Hematopoietic multipotent progenitor cell treated with erythropoietin and hydrocortisone succinate and interleukin-3 and kit ligand, for 15 days (in vitro differentiated cells): Measurements from ENCODE around the gene COPRS.
A peak's percentile ranks its signal among the peaks of the same experiment; 100 is the strongest.
"Not testable (repeated sequence)": the region's sequence is repeated elsewhere in the genome, so short reads cannot be mapped to it uniquely, and the experiment has no call there.

ENCODE experiments used
- DNase-seq: peaks from one replicate; pipeline ENCODE4 v3.0.0-alpha.2; 2015; ENCODE audit warnings: low spot score

The COPRS gene

DNA sequence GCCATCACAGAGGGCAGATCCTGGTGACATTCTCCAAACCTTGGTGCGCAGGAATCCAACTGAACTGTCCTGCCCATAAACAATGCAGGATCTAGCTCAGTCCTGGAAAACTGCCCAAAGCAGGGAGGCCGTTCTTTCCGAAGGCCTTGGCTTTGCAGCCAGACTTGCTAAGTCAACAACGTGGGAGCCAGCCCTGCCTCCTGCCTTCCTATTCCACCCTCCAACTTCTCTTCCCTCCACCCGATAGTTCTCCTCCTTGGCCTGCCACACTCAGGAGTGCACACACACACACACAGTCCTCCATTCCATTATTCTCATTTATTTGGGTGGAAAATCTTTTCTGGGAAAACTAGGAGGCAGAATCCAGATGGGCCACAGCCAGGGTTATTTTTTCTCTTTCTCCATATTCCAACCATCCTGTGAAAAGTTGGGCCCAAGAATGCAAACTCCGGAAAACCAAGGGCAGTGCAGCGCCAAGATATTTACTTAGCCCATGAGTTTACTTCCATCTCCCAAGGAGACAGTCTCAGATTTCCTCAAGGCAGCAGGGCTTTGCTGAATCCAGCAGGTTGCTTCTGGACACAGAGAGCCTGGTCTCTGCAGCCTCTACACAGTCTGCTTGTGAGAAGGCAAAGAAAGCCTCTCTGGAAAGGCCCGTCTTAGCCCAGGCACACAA lies 15.8 kb downstream of the COPRS start:
- no peak for DNase-seq

DNA sequence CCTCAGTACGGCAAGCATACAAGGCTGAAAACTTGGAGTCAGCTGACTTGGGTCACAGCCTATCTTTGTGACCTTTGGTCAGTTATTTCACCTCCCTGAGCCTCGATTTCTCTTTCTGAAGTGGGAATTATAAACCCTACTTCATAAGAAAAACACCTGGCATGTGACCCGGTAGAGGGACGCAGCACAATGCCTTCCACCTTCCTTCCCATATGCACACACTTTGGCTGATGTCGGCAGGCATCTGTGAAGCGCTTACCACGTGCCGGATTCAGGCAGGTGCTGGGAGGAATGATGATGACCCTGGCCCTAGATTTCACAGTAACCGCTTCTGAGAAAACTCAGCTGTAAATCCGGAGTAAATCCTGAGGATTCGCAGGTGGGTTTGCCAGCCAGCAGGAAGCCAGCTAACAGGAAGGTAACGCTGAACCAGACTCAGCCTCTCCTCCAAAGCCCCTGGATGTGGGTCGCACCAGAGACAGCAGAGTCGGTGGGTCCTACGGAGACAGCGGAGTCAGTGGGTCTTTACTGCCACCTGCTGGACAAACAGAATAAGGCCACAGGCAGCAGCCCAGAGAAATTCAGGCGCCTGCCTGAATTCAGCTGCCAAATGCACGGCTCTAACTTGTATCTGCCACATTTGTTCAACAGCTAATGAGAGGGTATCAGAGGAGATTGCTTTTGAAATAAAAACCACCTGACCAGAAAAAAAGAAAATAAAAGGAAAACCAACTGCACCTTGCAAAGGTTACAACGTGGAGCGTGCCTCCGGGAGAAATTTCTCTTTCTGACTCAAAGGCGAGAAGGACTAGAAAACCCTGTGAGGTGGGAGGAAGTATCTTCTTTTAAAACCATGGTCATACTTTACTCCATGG lies 16.6 kb downstream of the COPRS start:
- DNase-seq, result peak; percentile 66

DNA sequence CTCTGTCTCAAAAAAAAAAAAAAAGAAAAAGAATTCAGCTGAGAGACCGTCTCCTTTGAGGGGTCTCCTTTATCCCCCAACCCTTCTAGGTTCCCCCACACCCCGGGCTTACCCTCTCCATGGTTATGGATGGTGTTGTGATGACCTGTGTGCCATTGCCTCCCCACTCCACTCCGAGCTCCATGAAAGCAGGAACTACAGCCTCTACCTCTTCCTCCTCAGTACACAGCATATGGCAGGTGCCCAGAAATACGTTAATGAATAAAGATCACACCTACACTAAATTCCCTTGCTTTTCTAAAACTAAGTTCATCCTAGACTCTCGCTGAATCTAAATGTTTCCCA lies 17.2 kb downstream of the COPRS start:
- no peak for DNase-seq

DNA sequence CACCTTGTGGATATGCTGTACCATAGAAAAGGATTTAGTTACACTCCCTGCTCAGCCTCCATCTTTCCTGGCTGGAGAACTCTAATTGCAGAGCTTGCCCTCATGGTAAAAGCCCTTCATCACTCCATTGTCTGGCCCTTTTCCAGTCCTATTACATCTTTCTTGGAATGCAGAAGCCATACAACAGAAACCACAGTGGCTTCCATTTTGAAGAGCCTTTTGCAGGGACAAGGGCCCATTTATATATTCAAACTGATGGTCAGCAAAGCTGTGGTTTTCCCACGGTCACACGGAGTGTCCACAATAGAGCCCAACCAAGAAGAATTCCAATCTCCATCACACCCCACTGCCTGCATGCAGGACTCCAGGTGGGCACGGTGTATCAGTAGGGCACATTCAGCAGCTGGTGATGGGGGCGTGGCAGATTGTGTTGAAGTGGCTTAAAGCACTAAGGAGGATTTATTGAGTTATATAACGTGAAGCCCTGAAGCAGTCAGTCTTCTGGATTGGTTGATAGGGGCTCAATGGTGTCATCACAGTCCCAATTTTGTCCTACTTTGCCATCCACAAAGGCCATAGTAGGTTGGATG lies 20.3 kb downstream of the COPRS start:
- DNase-seq, result no peak

DNA sequence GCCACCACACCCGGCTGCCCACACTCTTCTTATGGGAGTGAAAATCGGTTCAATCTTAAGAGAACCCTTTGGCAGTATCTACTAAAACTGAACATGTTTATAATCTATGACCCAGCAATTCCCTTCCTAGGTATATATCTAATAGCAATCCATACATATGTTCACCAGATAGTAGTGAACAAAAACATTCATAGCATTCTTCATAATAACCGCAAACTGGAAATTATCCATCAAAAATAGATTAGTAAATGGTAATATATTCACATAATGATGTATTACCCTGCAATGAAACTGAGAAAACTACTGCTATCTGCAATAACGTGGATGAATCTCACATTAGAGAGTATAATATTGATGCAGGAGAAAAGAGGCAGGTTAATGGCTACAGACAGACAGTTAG lies 23.1 kb downstream of the COPRS start:
- DNase-seq, result no peak

DNA sequence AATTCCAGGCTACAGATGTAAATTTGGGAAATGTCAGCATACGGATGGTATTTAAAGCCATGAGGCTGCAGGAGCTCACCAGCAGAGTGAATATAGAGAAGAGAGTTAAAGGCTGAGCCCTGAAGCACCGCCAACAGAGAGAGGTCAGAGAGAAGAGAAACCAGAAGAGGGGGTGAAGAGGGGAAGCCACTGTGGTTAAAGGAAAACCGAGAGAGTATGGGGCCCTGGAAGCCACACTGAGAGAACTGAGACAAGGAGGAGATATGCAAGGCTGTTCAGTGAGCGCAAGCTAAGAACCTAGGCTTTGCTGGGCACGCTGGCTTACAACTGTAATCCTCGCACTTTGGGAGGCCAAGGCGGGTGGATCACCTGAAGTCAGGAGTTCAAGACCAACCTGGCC lies 24.6 kb downstream of the COPRS start:
- no peak for DNase-seq

DNA sequence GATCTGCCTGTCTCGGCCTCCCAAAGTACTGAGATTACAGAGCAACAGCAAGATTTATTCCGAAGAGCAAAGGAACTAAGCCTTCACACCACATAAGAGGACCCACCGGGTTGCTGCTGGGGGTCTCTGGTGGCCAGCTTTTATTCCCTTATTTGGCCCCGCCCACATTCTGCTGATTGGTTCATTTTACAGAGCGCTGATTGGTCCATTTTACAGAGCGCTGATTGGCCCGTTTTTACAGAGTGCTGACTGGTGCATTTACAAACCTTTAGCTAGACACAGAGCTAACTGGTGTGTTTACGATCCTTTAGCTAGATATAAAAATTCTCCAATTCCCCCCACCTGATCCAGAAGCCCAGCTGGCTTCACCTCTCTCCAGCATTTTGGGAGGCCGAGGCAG lies 26.3 kb downstream of the COPRS start:
- DNase-seq, result no peak

DNA sequence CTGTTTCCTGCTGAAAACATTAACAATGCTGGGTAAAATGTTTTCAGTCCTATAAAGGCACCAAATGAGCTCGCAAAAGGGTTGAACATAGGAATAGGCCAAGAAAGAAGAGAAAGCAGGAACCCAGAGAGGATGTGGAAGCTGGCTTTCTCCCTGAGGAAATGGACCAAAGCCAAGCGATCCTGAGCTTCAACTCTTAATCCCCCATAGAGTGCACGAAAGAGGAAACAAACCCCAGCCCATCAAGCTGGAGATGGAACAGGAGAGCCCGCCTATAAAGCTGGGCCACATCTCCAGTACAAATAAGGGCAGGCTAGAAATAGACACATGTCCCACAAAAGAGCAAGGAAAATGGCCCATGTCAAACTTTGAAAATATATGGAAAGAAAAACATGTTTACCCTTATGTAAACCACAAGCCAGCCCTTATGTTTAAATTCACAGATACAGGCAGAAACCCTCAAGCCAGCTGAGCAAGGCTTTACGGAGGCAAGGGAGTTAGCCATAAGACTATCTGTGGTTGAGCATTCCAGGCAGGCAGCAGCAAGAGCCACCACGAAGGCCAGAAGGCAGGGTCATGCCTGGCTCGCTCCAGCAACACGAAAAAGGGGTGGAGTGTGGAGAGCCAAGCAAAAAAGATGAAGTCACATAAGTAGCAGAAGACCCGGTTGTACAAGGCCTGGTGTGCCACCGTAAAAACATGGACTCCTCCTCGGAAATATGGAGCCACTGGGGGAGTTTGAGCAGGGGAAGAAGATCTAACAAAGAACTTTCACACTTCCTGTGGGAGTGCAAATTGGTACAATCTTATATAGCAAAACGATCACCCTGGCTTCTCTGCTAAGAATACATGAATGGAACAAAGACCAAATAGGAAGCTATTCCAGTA lies 27.8 kb downstream of the COPRS start:
- no peak for DNase-seq

DNA sequence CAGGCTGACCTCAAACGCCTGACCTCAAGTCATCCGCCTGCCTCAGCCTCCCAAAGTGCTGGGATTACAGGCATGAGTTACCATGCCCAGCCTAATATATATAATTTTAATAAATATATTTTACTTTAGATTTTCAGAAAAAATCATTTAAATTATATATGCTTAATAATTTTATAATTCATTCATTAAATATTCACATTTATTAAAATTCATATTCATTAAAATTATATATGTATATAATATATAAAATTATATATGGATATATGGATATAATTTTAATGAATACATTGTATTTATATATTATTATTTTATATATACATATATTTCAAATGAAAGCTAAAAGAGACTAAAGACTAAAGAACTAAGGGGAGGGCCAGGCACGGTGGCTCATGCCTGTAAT lies 29.4 kb downstream of the COPRS start:
- DNase-seq, result no peak

DNA sequence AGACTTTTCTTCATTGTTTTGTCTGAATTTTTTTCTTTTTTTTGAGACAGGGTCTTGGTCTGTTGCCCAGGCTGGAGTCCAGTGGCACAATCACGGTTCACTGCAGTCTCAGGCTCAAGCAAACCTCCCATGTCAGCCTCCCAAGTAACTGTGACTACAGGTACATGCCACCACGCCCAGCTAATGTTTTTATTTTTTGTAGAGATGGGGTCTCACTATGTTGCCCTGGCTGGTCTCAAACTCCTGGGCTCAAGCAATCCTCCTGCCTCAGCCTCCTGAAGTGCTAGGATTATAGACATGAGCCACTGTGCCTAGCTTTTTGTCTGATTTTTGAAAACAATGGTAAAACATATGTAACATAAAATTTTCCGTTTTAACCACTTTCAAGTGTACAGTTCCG lies 30.1 kb downstream of the COPRS start:
- DNase-seq, result not testable (repeated sequence)

DNA sequence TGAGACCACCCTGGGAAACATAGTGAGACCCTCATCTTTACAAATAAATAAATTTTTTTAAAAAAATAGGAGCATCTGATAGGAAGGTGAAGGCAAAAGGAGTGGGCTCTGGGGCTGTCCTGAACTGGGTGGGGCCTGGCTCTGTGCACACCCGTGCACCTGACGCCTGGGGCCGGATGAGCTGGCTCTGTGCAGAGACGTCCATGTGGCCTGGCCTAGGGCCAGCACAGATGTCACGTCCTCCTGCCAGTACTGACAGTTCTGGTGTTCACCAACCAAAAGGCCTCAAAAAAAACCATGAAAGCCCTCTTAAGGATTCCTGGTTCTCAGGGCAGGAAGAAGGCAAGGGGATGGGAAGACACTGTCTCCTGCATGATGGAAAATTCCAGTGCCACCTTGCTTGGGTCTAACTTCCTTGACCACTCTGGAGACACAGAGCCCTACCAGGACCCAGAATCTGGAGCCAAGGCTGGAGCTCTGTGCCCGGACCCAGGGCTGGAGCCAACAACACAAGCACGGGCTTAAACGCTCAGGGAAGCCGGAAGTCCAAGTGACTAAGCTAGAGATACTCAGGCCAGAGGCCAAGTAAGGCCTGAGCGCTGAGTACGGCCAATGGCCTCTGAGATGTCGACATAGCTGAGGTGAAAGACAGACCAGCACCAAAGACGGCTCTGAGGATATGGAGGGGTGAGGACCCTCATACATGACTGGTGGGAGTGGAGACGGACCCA lies 32.9 kb downstream of the COPRS start:
- DNase-seq, result no peak

DNA sequence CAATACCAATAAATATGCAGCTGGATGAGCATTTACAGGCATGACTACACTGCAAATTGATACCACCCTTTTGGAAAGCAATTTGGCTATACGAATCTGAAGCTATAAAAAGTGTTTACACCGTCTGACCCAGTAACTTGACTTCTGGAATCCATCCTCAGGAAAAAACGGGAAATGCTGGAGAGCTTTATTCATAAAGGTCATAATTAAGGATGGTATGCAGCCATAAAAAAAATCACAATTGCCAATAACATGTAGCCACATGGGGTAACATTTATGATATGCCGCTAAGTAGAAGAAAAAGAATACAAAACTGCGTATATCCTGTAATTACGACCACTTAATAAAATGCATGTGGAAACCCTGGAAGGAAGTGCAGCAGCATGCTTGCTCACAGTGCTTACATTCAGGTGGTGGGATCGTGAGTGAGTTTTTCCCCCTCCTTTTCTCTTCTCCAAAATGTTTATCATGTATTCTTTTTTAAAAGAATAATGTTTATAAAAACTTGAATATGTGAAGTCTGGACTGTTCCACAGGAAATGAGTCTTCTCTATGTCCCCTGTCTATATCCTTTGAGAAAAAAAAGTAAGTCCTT lies 34.2 kb downstream of the COPRS start:
- DNase-seq, result no peak

DNA sequence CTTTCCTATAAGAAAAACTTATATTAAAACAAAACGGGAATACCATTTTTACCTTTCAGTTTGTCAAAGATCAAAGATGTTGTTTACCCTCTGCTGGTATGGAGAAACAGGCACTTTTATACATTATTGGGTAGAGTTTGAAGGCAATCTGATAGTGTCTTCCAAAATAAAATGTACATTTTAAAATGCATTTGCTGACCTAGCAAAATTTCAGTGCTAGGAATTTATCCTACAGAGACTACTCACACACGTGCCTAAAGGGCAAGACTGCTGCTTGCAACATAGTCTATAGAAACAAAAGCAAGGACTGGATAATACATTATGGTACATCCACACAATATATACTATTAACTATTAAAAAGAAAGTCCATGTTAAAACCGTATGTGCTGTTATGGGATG lies 36.0 kb downstream of the COPRS start:
- no peak for DNase-seq

DNA sequence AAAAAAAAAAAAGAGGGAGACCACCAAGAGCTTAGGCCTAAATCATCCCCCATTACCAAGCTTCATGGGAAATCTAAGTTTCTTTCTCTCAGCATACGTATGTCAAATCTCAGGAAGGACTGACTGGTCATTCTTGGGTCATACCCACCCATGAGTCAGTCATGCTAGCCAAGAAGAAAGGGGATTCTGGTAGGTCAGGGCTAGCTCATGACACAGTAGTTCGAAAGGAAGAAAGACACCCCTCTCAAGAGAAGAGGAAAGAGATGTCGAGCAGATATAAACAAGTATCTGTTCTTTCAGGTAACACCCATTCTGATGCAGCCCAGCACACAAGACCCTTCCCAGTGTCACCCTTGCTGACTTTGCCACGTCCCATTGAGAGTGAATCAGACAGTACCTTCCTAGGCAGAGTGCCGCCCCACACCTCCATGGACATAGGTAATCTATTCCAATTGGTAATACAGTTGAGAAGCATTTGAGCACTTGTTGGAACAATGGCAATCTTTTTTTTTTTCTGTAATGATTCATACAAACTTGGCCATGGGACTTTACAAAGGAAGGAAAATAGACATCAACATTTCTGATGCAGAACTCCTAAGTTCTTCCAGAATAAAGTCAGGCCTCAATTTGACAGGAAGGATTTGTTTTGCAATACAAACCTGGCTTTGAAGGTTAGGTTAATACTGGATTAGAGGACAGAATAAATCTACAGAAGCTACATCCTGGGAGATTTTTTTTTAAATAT lies 38.2 kb downstream of the COPRS start:
- DNase-seq, result no peak

DNA sequence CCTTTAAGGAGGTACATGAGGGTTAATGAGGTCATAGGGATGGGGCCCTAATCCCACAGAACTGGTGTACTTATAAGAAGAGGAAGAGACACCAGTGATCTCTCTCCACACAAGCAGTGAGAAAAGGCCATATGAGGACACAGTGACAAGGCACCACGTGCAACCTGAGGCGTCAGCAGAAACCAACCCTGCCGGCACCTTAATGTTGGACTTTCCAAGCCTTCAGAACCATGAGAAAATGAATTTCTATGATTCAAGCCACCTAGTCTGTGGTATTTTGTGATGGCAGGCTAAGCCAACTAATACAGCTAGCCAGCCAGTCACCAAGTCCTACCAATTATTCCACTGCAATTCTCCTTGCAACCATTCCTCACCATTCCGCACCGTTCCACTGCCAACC lies 39.5 kb downstream of the COPRS start:
- DNase-seq, result no peak

DNA sequence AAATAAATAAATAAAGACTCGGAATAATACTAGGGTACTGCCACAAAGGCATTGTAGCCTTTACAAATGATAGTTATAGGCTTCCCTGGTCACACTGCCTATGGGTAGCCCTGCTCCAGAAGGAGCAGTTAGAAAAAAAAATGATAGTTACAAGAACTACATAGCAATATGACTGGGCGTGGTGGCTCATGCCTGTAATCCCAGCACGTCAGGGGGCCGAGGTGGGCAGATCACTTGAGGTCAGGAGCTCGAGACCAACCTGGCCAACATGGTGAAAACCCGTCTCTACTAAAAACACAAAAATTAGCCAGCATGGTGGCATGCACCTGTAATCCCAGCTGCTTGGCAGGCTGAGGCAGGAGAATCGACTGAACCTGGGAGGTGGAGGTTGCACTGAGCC lies 40.2 kb downstream of the COPRS start:
- DNase-seq, result not testable (repeated sequence)

DNA sequence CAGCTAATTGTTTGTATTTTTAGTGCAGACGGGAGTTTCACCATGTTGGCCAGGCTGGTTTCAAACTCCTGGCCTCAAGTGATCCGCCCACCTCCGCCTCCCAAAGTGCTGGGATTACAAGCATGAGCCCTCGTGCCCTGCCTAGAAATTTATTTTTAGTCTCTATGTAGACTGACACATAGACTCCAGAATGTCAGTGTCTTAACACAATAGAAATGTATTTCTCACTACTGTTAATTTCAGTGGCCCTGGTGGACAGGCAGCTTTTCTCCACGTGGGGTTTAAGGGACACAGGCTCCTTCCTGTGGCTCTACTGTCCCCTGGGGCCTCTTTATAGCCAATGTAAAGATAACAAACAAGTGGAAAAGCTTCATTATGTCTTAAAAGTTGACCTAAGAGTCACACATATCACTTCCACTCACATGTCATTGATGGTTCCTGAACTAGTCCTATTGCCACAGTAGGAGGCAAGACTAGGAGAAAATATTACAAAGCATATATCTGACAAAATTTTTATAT lies 43.8 kb downstream of the COPRS start:
- no peak for DNase-seq

DNA sequence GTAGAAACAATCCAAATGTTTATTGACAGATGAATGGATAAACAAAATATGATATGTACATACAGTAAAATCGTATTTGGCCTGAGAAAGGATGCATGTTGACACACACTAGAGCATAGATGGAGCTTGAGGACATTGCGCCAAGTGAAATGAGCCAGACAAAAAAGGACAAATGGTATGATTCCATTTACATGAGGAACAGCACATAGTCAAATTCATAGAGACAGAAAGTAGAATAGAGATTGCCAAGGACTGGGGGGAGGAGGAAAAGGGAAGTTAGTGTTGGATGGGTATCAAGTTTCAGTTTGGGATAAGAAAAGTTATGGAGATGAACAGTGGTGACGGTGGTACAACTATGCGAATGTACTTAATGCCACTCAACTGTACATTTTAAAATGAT lies 47.9 kb downstream of the COPRS start:
- no peak for DNase-seq

DNA sequence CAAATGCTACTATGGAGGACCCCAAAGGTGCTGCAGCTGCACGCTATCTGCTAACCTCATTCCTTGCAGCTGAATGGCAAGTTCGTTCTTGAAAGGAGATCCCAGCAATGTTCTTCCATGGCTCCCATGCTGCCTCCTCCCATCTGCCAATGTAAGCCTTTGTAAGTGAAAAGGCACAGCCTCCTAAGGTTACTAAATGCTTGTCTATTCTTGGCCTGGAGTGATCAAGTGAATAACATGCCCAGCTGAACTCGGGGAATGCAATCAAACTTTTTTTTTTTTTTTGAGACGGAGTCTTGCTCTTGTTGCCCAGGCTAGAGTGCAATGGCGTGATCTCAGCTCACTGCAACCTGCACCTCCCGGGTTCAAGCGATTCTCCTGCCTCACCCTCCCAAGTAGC lies 49.2 kb downstream of the COPRS start:
- DNase-seq, result not testable (repeated sequence)

DNA sequence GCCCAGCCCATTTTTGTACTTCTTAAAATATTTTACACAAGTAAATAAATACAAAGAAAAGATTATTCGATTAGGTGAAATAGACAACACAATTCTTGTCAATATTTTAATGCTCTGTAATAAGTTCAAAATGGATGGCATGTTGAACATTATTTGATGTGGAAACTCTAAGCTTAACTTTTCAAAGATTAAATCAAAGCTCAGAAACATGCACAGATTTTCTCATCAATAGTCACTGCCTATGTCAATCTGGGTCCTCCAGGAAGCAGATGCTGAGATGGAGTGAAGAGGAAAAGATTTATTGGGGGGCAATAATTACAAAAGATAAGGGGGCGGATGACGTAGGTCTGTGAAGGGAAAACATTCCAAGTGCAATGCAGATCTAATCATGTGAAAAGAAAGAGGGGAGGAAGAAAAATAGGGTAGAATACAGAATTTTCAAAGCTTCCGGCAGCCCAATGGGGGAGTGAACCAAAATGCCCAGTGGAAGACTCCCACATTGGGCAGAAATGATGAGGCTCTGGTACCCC lies 50.5 kb downstream of the COPRS start:
- no peak for DNase-seq
